Endodermal cell (in vitro differentiated cells): ENCODE measurements around the gene CENPF. TPM values are rescaled to one million over a fixed set of nuclear protein-coding genes. Genes with fewer than 3 reads are reported as not detected.

Experiments
- DNase-seq: peaks from one replicate; pipeline ENCODE4 v3.0.0-alpha.2; 2017
- H3K27ac ChIP-seq: 2 replicates; pipeline ENCODE4 v1.5.1; 2013; ENCODE audit warnings: mild to moderate bottlenecking, low read depth, low read length, moderate library complexity
- H3K27me3 ChIP-seq: 2 replicates; pipeline ENCODE4 v1.6.1; 2013; ENCODE audit warnings: mild to moderate bottlenecking, low read length, moderate library complexity; ENCODE audit not compliant: insufficient read depth, control insufficient read depth, poor library complexity, severe bottlenecking
- H3K36me3 ChIP-seq: 2 replicates; pipeline ENCODE4 v1.7.0; 2013; ENCODE audit warnings: mild to moderate bottlenecking, low read length, moderate library complexity; ENCODE audit not compliant: control insufficient read depth, insufficient read depth
- H3K4me1 ChIP-seq: one replicate; pipeline ENCODE4 v1.7.0; 2013; ENCODE audit warnings: low read length; ENCODE audit not compliant: control insufficient read depth, insufficient read depth
- H3K4me3 ChIP-seq: 2 replicates; pipeline ENCODE4 v1.5.1; 2013; ENCODE audit warnings: mild to moderate bottlenecking, low read length, moderate library complexity
- H3K9ac ChIP-seq: 2 replicates; pipeline ENCODE4 v1.6.1; 2013; ENCODE audit warnings: mild to moderate bottlenecking, low read length, moderate library complexity; ENCODE audit not compliant: poor library complexity, severe bottlenecking; ENCODE audit errors: extremely low read depth
- H3K9me3 ChIP-seq: 2 replicates; pipeline ENCODE4 v1.6.1; 2013; ENCODE audit warnings: mild to moderate bottlenecking, low read length, moderate library complexity; ENCODE audit not compliant: control insufficient read depth
- H3K27ac Mint-ChIP-seq: 2 replicates; pipeline ENCODE4 v1.8.0; 2020; ENCODE audit warnings: mixed read lengths
- H3K27me3 Mint-ChIP-seq: 2 replicates; pipeline ENCODE4 v1.8.0; 2021; ENCODE audit warnings: mild to moderate bottlenecking, mixed read lengths; ENCODE audit not compliant: insufficient read depth
- H3K36me3 Mint-ChIP-seq: 2 replicates; pipeline ENCODE4 v1.8.0; 2020; ENCODE audit warnings: low read depth, mixed read lengths
- H3K4me1 Mint-ChIP-seq: 2 replicates; pipeline ENCODE4 v1.8.0; 2020; ENCODE audit warnings: mixed read lengths
- H3K4me3 Mint-ChIP-seq: 2 replicates; pipeline ENCODE4 v1.8.0; 2020; ENCODE audit warnings: mild to moderate bottlenecking, moderate library complexity, mixed read lengths
- H3K9me3 Mint-ChIP-seq: 2 replicates; pipeline ENCODE4 v1.8.0; 2020; ENCODE audit warnings: mild to moderate bottlenecking, mixed read lengths
- WGBS, 2 experiments: methylation state at CpG; one replicate each; pipeline versions ENCODE4 v1.1.5 to v1.1.7; 2013; ENCODE audit warnings: missing lambda C conversion rate in 2 of 2, mixed read lengths in 1 of 2; ENCODE audit not compliant: insufficient coverage in 1 of 2, insufficient read length in 1 of 2; 5-methylcytosine and 5-hydroxymethylcytosine counted together
- total RNA-seq, 2 donors: library from RNA; stranded (reverse); fragmentation: NEBNext Ultra II Directional in 1 of 2; extraction: Animal tissue kit (Norgen Biotek cat#: 25700) in 1 of 2; gene quantifications; 2 replicates in 1 of 2; 3 replicates in 1 of 2; pipeline ENCODE4 v1.2.1, GENCODE V29; 2021
- TF ChIP-seq, protein P1 (sequence below): fragments of 200-600 bp; sonication (generic); conservative IDR thresholded peaks from 2 replicates; pipeline ENCODE4 v1.5.0; 2021; ENCODE audit warnings: antibody characterized with exemption, mild to moderate bottlenecking

The CENPF gene
- total RNA-seq, 2 donors from 2014 or later = 77.2 to 87.2 TPM

DNA sequence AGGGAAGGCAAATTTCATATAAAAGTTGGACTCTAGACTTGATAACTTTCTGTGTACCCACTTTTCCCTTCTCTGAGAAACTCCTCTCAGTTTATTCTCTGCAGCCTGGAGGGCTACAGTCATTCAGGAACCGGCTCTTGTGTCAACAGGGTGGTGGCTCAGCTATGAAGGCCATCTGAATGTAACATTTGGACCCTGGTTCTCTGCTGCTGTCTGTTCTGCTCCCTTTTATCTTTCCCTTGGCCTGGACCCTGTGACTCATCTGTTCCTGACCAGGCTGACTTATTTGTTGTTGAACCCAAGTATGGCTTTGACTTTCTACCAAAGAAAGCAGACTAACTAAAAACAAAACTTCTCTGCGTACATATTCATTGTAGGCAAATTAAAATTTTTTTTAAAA is 75.4 kb downstream of the CENPF start:
- Histone ChIP-seq H3K27ac (no peak overlapping the region), H3K9ac (no peak overlapping the region), H3K9me3 (no peaks in the 10 kb centered on the region), H3K36me3 (no peaks in the 10 kb centered on the region), H3K4me3 (no peak overlapping the region), H3K4me1 (peaks cover 7% of the 10 kb centered on the region), H3K27me3 (peaks cover 51% of the 10 kb centered on the region)
- TF ChIP-seq, protein P1, sequence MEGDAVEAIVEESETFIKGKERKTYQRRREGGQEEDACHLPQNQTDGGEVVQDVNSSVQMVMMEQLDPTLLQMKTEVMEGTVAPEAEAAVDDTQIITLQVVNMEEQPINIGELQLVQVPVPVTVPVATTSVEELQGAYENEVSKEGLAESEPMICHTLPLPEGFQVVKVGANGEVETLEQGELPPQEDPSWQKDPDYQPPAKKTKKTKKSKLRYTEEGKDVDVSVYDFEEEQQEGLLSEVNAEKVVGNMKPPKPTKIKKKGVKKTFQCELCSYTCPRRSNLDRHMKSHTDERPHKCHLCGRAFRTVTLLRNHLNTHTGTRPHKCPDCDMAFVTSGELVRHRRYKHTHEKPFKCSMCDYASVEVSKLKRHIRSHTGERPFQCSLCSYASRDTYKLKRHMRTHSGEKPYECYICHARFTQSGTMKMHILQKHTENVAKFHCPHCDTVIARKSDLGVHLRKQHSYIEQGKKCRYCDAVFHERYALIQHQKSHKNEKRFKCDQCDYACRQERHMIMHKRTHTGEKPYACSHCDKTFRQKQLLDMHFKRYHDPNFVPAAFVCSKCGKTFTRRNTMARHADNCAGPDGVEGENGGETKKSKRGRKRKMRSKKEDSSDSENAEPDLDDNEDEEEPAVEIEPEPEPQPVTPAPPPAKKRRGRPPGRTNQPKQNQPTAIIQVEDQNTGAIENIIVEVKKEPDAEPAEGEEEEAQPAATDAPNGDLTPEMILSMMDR = no peak
- WGBS, 2 experiments = 95 to 100% methylated on average over 1 of the region's 2 CpGs
- peaks cover 3% of the 10 kb centered on the region for H3K9me3 Mint-ChIP-seq
- H3K4me1 Mint-ChIP-seq = peaks cover 7% of the 10 kb centered on the region
- peaks cover 47% of the 10 kb centered on the region for H3K27me3 Mint-ChIP-seq
- H3K36me3 Mint-ChIP-seq = no peaks in the 10 kb centered on the region
- DNase-seq = no peak
- H3K27ac Mint-ChIP-seq = no peak overlapping the region
- no peak overlapping the region for H3K4me3 Mint-ChIP-seq

DNA sequence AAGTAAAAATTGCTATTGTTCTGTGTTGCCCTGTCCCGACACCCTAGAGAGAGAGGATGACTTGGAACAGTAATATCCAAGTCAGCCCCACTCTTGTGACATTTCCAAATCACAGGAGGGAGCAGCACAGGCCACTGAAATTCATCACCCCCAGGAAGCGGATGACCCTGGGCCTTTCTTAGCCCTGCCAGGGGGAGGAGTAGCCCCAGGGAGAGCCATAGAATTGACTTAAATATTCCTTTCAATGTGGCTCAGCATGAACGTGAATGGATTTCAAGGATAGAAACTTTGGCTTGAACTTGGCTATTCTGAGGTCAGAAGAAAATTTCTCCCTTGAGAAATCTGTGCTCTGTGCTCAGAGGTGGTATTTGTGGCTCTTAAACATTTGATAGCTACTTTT is 80.6 kb downstream of the CENPF start:
- Histone ChIP-seq H3K27me3 (peaks cover 32% of the 10 kb centered on the region), H3K9ac (no peak overlapping the region), H3K9me3 (no peaks in the 10 kb centered on the region), H3K27ac (no peak overlapping the region), H3K4me1 (peaks cover 7% of the 10 kb centered on the region), H3K4me3 (no peak overlapping the region), H3K36me3 (no peaks in the 10 kb centered on the region)
- Mint-ChIP-seq H3K4me1 (peaks cover 11% of the 10 kb centered on the region), H3K4me3 (no peak overlapping the region), H3K36me3 (no peaks in the 10 kb centered on the region), H3K27me3 (peaks cover 42% of the 10 kb centered on the region), H3K9me3 (no peaks in the 10 kb centered on the region), H3K27ac (no peak overlapping the region)
- TF ChIP-seq, protein P1 = no peak
- DNase-seq = peak; percentile 82
- 53 to 57% methylated on average over 1 to 3 of the region's 3 CpGs for WGBS, 2 experiments

DNA sequence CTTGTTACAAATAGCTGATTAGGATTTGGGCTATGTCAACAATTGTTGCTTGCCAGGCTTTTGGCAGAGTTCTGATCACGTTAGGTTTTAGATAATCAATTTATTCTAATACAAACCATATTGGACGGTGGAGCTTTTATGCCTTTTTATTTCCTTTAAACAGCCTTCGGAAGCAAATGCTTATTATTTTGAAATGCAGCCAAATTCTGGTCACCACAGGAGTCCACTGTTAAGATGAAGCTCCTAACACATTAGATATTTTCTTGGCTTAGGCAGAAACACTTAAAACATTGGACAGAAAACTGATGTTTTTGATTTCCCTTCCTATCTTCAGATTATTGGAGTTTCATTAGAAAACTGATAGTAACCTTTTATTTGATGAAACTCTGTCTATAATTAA is 82.9 kb downstream of the CENPF start:
- Mint-ChIP-seq H3K4me3 (no peak overlapping the region), H3K36me3 (no peaks in the 10 kb centered on the region), H3K4me1 (peaks cover 6% of the 10 kb centered on the region), H3K27ac (no peak overlapping the region), H3K27me3 (peaks cover 28% of the 10 kb centered on the region), H3K9me3 (no peaks in the 10 kb centered on the region)
- no peaks in the 10 kb centered on the region for H3K9me3 ChIP-seq
- H3K36me3 ChIP-seq = no peaks in the 10 kb centered on the region
- WGBS, 2 experiments = 94 to 96% methylated on average over 2 to 3 of the region's 3 CpGs
- DNase-seq = no peak
- no peak overlapping the region for H3K27ac ChIP-seq
- H3K4me1 ChIP-seq = peaks cover 3% of the 10 kb centered on the region
- no peak overlapping the region for H3K9ac ChIP-seq
- H3K4me3 ChIP-seq = no peak overlapping the region
- TF ChIP-seq, protein P1 = no peak
- H3K27me3 ChIP-seq = peaks cover 11% of the 10 kb centered on the region
